HG03103 (cell line): ENCODE results near the gene SCPEP1.

ENCODE experiments used
- ATAC-seq: cut with Tn5 transposase; IDR thresholded peaks from one replicate; pipeline ENCODE4 v1.9.1; 2021; ENCODE audit warnings: low read depth; ENCODE audit not compliant: unreplicated experiment

SCPEP1 gene

GRCh38 chr17:56994009-56994792 is 16.3 kb downstream of the SCPEP1 start:
- ATAC-seq = no peak

- ATAC-seq = no peak
Measured at GRCh38 chr17:56995766-56996165, 17.8 kb downstream of the SCPEP1 start.

- no peak for ATAC-seq
Measured at GRCh38 chr17:56997313-56997712, 19.4 kb downstream of the SCPEP1 start.

GRCh38 chr17:57001541-57001940 is 23.6 kb downstream of the SCPEP1 start:
- ATAC-seq = no peak

- ATAC-seq = no peak
Measured at GRCh38 chr17:57002904-57003303, 25.0 kb downstream of the SCPEP1 start.

- ATAC-seq = peak; percentile 78
Measured at GRCh38 chr17:57004944-57005579, 27.1 kb downstream of the SCPEP1 start.

- ATAC-seq = no peak
Measured at GRCh38 chr17:57006040-57006439, 28.1 kb downstream of the SCPEP1 start.

- no peak for ATAC-seq
Measured at GRCh38 chr17:57008958-57009357, 31.0 kb downstream of the SCPEP1 start.

- ATAC-seq = peak; percentile 51
Measured at GRCh38 chr17:57009737-57010445, 32.0 kb downstream of the SCPEP1 start.

GRCh38 chr17:57010487-57010886 is 32.6 kb downstream of the SCPEP1 start:
- no peak for ATAC-seq

- no peak for ATAC-seq
Measured at GRCh38 chr17:57011491-57012015, 33.6 kb downstream of the SCPEP1 start.

- no peak for ATAC-seq
Measured at GRCh38 chr17:57016071-57016763, 38.3 kb downstream of the SCPEP1 start.

GRCh38 chr17:57016764-57017116 is 38.8 kb downstream of the SCPEP1 start:
- no peak for ATAC-seq

GRCh38 chr17:57017625-57018024 is 39.7 kb downstream of the SCPEP1 start:
- ATAC-seq = no peak

- no peak for ATAC-seq
Measured at GRCh38 chr17:57020208-57020607, 42.3 kb downstream of the SCPEP1 start.

- no peak for ATAC-seq
Measured at GRCh38 chr17:57021226-57021940, 43.5 kb downstream of the SCPEP1 start.

- no peak for ATAC-seq
Measured at GRCh38 chr17:57025876-57026275, 47.9 kb downstream of the SCPEP1 start.

GRCh38 chr17:57027852-57028251 is 49.9 kb downstream of the SCPEP1 start:
- no peak for ATAC-seq

- ATAC-seq = no peak
Measured at GRCh38 chr17:57032343-57032742, 54.4 kb downstream of the SCPEP1 start.

- no peak for ATAC-seq
Measured at GRCh38 chr17:57033296-57033695, 55.4 kb downstream of the SCPEP1 start.
